ENCODE measurements around the gene SLC5A12.

SLC5A12 gene

GRCh38 chr11:26743622-26744021 lies 21.8 kb upstream of the SLC5A12 start:
- Histone ChIP-seq H3K27ac (ENCODE audit: low read depth, low read length) (no peak overlapping the region), H2AFZ (ENCODE audit: low read depth, low read length, severe bottlenecking) (no peak overlapping the region), H3K27me3 (ENCODE audit: low read length) (no peaks in the 10 kb centered on the region), H3K36me3 (ENCODE audit: low read length) (no peaks in the 10 kb centered on the region), H3K9me3 (ENCODE audit: insufficient read depth, low read length) (no peaks in the 10 kb centered on the region), H3K9me2 (replicated peaks; ENCODE audit: insufficient read depth, low read length) (no peaks in the 10 kb centered on the region), H4K20me1 (ENCODE audit: low read depth, low read length) (no peaks in the 10 kb centered on the region), H3F3A (ENCODE audit: insufficient read depth) (no peaks in the 10 kb centered on the region), H3K4me3 (ENCODE audit: insufficient read depth, low read length, poor library complexity, severe bottlenecking) (no peak overlapping the region), H3K79me2 (ENCODE audit: insufficient read depth, low read length) (no peaks in the 10 kb centered on the region), H3K9ac (ENCODE audit: low read length) (no peak overlapping the region), H3K4me2 (ENCODE audit: low read depth, low read length, poor library complexity, severe bottlenecking) (no peak overlapping the region)
- TF ChIP-seq, protein P1, sequence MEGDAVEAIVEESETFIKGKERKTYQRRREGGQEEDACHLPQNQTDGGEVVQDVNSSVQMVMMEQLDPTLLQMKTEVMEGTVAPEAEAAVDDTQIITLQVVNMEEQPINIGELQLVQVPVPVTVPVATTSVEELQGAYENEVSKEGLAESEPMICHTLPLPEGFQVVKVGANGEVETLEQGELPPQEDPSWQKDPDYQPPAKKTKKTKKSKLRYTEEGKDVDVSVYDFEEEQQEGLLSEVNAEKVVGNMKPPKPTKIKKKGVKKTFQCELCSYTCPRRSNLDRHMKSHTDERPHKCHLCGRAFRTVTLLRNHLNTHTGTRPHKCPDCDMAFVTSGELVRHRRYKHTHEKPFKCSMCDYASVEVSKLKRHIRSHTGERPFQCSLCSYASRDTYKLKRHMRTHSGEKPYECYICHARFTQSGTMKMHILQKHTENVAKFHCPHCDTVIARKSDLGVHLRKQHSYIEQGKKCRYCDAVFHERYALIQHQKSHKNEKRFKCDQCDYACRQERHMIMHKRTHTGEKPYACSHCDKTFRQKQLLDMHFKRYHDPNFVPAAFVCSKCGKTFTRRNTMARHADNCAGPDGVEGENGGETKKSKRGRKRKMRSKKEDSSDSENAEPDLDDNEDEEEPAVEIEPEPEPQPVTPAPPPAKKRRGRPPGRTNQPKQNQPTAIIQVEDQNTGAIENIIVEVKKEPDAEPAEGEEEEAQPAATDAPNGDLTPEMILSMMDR (IDR thresholded peaks at IDR 0.05; ENCODE audit: insufficient read depth, low read length, poor library complexity, severe bottlenecking) = no peak
- no peak for TF ChIP-seq EZH2phosphoT487 (conservative IDR thresholded peaks at IDR 0.05; ENCODE audit: low read length)

- Histone ChIP-seq H2AFZ (ENCODE audit: low read depth, low read length, severe bottlenecking) (no peak overlapping the region), H3K4me3 (ENCODE audit: insufficient read depth, low read length, poor library complexity, severe bottlenecking) (no peak overlapping the region), H3K4me2 (ENCODE audit: low read depth, low read length, poor library complexity, severe bottlenecking) (no peak overlapping the region), H3F3A (ENCODE audit: insufficient read depth) (no peaks in the 10 kb centered on the region), H3K27me3 (ENCODE audit: low read length) (no peaks in the 10 kb centered on the region), H3K79me2 (ENCODE audit: insufficient read depth, low read length) (no peaks in the 10 kb centered on the region), H3K9me3 (ENCODE audit: insufficient read depth, low read length) (no peaks in the 10 kb centered on the region), H3K9me2 (replicated peaks; ENCODE audit: insufficient read depth, low read length) (no peaks in the 10 kb centered on the region), H3K9ac (ENCODE audit: low read length) (no peak overlapping the region), H4K20me1 (ENCODE audit: low read depth, low read length) (no peaks in the 10 kb centered on the region), H3K27ac (ENCODE audit: low read depth, low read length) (no peak overlapping the region), H3K36me3 (ENCODE audit: low read length) (no peaks in the 10 kb centered on the region)
- TF ChIP-seq, protein P1 (IDR thresholded peaks at IDR 0.05; ENCODE audit: insufficient read depth, low read length, poor library complexity, severe bottlenecking) = no peak
Observed at GRCh38 chr11:26742966-26743365, 21.1 kb upstream of the SLC5A12 start.

- Histone ChIP-seq H4K20me1 (ENCODE audit: low read depth, low read length) (no peaks in the 10 kb centered on the region), H3K4me2 (ENCODE audit: low read depth, low read length, poor library complexity, severe bottlenecking) (no peak overlapping the region), H3K9me2 (replicated peaks; ENCODE audit: insufficient read depth, low read length) (no peaks in the 10 kb centered on the region), H2AFZ (ENCODE audit: low read depth, low read length, severe bottlenecking) (no peak overlapping the region), H3K9me3 (ENCODE audit: insufficient read depth, low read length) (no peaks in the 10 kb centered on the region), H3K9ac (ENCODE audit: low read length) (no peak overlapping the region), H3K79me2 (ENCODE audit: insufficient read depth, low read length) (no peaks in the 10 kb centered on the region), H3F3A (ENCODE audit: insufficient read depth) (no peaks in the 10 kb centered on the region), H3K4me3 (ENCODE audit: insufficient read depth, low read length, poor library complexity, severe bottlenecking) (no peak overlapping the region), H3K36me3 (ENCODE audit: low read length) (no peaks in the 10 kb centered on the region), H3K27me3 (ENCODE audit: low read length) (no peaks in the 10 kb centered on the region), H3K27ac (ENCODE audit: low read depth, low read length) (no peak overlapping the region)
- TF ChIP-seq, protein P1 (IDR thresholded peaks at IDR 0.05; ENCODE audit: insufficient read depth, low read length, poor library complexity, severe bottlenecking) = no peak
- no peak for TF ChIP-seq EZH2phosphoT487 (conservative IDR thresholded peaks at IDR 0.05; ENCODE audit: low read length)
Observed at GRCh38 chr11:26741036-26741435, 19.2 kb upstream of the SLC5A12 start.
